Esophagus muscularis mucosa (tissue), 4 donors: Measurements from ENCODE around the gene SLC7A14.

ENCODE experiments used
- CTCF ChIP-seq, 3 experiments: fragments of 200-600 bp in 2 of 3; fragments of 450-650 bp in 1 of 3; sonication (generic) in 2 of 3; IDR thresholded peaks; one replicate each; pipeline ENCODE4 v1.5.1; 2017 to 2019; ENCODE audit warnings: antibody characterized with exemption in 3 of 3, mild to moderate bottlenecking in 2 of 3, moderate library complexity in 1 of 3
- EP300 ChIP-seq: sonication (generic); formaldehyde crosslinking; IDR thresholded peaks from one replicate; pipeline ENCODE4 v1.6.1; 2017; ENCODE audit warnings: antibody characterized with exemption
- POLR2A ChIP-seq: fragments of 450-650 bp; IDR thresholded peaks from one replicate; pipeline ENCODE4 v1.6.1; 2017; ENCODE audit warnings: antibody characterized with exemption, moderate library complexity, mild to moderate bottlenecking, low read depth
- POLR2AphosphoS5 ChIP-seq, 2 donors: sonication (generic); formaldehyde crosslinking; IDR thresholded peaks; one replicate each; pipeline ENCODE4 v1.6.1; 2017; ENCODE audit warnings: antibody characterized with exemption in 2 of 2

GRCh38 chr3:170511371-170511770 lies 74.5 kb downstream of the SLC7A14 start:
- TF ChIP-seq POLR2A (no peak), CTCF (IDR thresholded peaks at IDR 0.05) (no peak), POLR2AphosphoS5 (IDR thresholded peaks at IDR 0.05) (no peak), EP300 (no peak)
